Upper lobe of left lung (tissue), 4 donors: ENCODE results near the gene PHTF2.

Experiments used
- CTCF ChIP-seq, 6 experiments: fragments of 450-650 bp in 4 of 6; fragments of 200-600 bp in 2 of 6; sonication (generic) in 2 of 6; IDR thresholded peaks; one replicate each; pipeline ENCODE4 v1.5.1; 2016 to 2019; ENCODE audit warnings: antibody characterized with exemption in 6 of 6
- POLR2A ChIP-seq, 4 donors: fragments of 450-650 bp; IDR thresholded peaks; one replicate each; pipeline ENCODE4 v1.5.1; 2016 to 2017; ENCODE audit warnings: antibody characterized with exemption in 4 of 4, mild to moderate bottlenecking in 2 of 4
- POLR2AphosphoS5 ChIP-seq, 2 donors: sonication (generic); formaldehyde crosslinking; IDR thresholded peaks; one replicate each; pipeline ENCODE4 v1.5.1; 2017; ENCODE audit warnings: antibody characterized with exemption in 2 of 2

GRCh38 chr7:77985232-77985973 lies 186.8 kb downstream of the PHTF2 start:
- TF ChIP-seq POLR2A (IDR thresholded peaks at IDR 0.05) (no peak), CTCF (IDR thresholded peaks at IDR 0.05) (no peak), POLR2AphosphoS5 (IDR thresholded peaks at IDR 0.05) (no peak)
